Kidney (tissue), 14 donors: Measurements from ENCODE around the gene SLC13A2. TPM values are rescaled to one million over a fixed set of nuclear protein-coding genes. Genes with fewer than 3 reads are reported as not detected.

ENCODE experiments used
- DNase-seq, 5 donors: peaks; one replicate each; pipeline ENCODE4 v3.0.0-alpha.2; 2013 to 2020
- FAIRE-seq: peaks from 2 replicates; lab custom pipeline; 2012; peaks lifted over from hg19 to GRCh38; lab: Jason Lieb, UNC
- H3K27ac ChIP-seq, 2 donors: one replicate each; pipeline ENCODE4 v1.7.0; 2013; ENCODE audit warnings: low read depth in 2 of 2, low read length in 2 of 2, inconsistent platforms in 1 of 2
- H3K27me3 ChIP-seq: one replicate; pipeline ENCODE4 v1.7.1; 2013; ENCODE audit warnings: low read length, inconsistent platforms; ENCODE audit not compliant: control insufficient read depth, insufficient read depth
- H3K36me3 ChIP-seq, 3 donors: one replicate each; pipeline versions ENCODE4 v1.7.0 to v1.7.1; 2013; ENCODE audit warnings: low read length in 3 of 3, control low read depth in 1 of 3, inconsistent platforms in 1 of 3; ENCODE audit not compliant: insufficient read depth in 3 of 3, control insufficient read depth in 2 of 3
- H3K4me1 ChIP-seq, 3 donors: one replicate each; pipeline versions ENCODE4 v1.7.0 to v1.7.1; 2013; ENCODE audit warnings: low read length in 3 of 3, inconsistent platforms in 1 of 3, low read depth in 1 of 3; ENCODE audit not compliant: control insufficient read depth in 2 of 3, insufficient read depth in 2 of 3
- H3K4me3 ChIP-seq, 3 donors: one replicate each; pipeline versions ENCODE4 v1.7.0 to v1.8.1; 2013; ENCODE audit warnings: low read length in 3 of 3, control low read depth in 1 of 3, inconsistent platforms in 1 of 3
- H3K9ac ChIP-seq, 3 donors: one replicate each; pipeline versions ENCODE4 v1.7.0 to v1.7.1; 2013; ENCODE audit warnings: low read length in 3 of 3, control low read depth in 1 of 3, inconsistent platforms in 1 of 3
- H3K9me3 ChIP-seq, 3 donors: one replicate each; pipeline versions ENCODE4 v1.7.0 to v1.7.1; 2013; ENCODE audit warnings: low read length in 3 of 3, control low read depth in 1 of 3, inconsistent platforms in 1 of 3; ENCODE audit not compliant: control insufficient read depth in 2 of 3, insufficient read depth in 1 of 3
- intact Hi-C: fragments of 100-400 bp; cut with DNase I; formaldehyde crosslinking; loops from one replicate; pipeline ENCODE4 v1.11.1; 2022
- polyA plus RNA-seq: library from polyadenylated mRNA; stranded (reverse); fragments of 350-450 nt; fragmentation: Illumina TruSeq; extraction: RNeasy Lipid Tissue Mini Kit (QIAGEN cat#74804); gene quantifications from one replicate; pipeline ENCODE4 v1.2.3, GENCODE V29; 2014; ENCODE audit warnings: low read depth, low replicate concordance; ENCODE audit not compliant: insufficient read depth
- total RNA-seq: library from RNA; stranded (reverse); fragmentation: NEBNext Ultra II Directional; extraction: Animal tissue kit (Norgen Biotek cat#: 25700); gene quantifications from one replicate; pipeline ENCODE4 v1.2.1, GENCODE V29; 2021
- TF ChIP-seq, protein P1 (sequence below): IDR thresholded peaks from 3 replicates; pipeline ENCODE4 v1.5.1; 2012; ENCODE audit warnings: mild to moderate bottlenecking, moderate library complexity, borderline replicate concordance; ENCODE audit not compliant: insufficient read depth; ENCODE audit errors: extremely low read depth
- donor health status: control.
- donor health status: control.
- donor health status: control.
- donor health status: control.
- donor health status: control.
- donor health status: DM: yes; HTN: yes; CAD: no.
- donor health status: Normal renal cell carcinoma (clear cell type).

Gene SLC13A2
- total and polyA plus RNA-seq, 2 donors from 2014 or later: 1.1 to 69.0 TPM

DNA sequence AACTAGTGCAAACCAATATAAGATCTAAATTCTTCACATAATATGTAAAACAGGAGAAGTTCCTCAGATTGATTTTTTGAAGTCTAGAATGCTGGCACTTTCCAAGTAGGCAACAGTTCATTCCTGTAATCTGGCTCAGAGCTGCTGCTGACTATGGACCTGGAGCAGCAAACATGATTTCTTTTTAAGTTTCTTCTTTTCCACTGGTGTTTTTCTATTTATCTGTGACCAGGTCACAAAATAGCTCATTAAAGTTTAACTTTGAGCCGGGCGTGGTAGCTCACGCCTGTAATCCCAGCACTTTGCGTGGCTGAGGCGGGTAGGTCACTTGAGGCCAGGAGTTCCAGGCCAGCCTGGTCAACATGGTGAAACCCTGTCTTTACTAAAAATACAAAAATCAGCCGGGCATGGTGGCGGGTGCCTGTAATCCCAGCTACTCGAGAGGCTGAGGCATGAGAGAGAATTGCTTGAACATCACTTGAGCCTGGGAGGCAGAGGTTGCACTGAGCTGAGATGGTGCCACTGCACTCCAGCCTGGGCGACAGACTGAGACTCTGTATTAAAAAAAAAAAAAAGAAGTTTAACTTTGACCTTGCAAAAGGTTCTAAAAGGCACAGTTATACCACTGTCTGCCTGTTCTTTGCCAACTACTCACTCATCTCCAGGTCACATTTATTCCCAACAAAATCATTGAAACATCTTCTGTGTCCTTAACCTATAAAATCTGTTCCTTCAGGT, 29.4 kb upstream of the SLC13A2 start:
- no peaks in the 10 kb centered on the region for H3K4me1 ChIP-seq
- H3K4me3 ChIP-seq: no peak overlapping the region
- H3K9ac ChIP-seq: no peak overlapping the region
- H3K27ac ChIP-seq: no peak overlapping the region
- H3K9me3 ChIP-seq: no peaks in the 10 kb centered on the region
- no peak for FAIRE-seq
- DNase-seq: no peak
- TF ChIP-seq, protein P1, sequence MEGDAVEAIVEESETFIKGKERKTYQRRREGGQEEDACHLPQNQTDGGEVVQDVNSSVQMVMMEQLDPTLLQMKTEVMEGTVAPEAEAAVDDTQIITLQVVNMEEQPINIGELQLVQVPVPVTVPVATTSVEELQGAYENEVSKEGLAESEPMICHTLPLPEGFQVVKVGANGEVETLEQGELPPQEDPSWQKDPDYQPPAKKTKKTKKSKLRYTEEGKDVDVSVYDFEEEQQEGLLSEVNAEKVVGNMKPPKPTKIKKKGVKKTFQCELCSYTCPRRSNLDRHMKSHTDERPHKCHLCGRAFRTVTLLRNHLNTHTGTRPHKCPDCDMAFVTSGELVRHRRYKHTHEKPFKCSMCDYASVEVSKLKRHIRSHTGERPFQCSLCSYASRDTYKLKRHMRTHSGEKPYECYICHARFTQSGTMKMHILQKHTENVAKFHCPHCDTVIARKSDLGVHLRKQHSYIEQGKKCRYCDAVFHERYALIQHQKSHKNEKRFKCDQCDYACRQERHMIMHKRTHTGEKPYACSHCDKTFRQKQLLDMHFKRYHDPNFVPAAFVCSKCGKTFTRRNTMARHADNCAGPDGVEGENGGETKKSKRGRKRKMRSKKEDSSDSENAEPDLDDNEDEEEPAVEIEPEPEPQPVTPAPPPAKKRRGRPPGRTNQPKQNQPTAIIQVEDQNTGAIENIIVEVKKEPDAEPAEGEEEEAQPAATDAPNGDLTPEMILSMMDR: no peak
- H3K36me3 ChIP-seq: no peaks in the 10 kb centered on the region
- intact Hi-C loops: no loop called here
- H3K27me3 ChIP-seq: no peaks in the 10 kb centered on the region

DNA sequence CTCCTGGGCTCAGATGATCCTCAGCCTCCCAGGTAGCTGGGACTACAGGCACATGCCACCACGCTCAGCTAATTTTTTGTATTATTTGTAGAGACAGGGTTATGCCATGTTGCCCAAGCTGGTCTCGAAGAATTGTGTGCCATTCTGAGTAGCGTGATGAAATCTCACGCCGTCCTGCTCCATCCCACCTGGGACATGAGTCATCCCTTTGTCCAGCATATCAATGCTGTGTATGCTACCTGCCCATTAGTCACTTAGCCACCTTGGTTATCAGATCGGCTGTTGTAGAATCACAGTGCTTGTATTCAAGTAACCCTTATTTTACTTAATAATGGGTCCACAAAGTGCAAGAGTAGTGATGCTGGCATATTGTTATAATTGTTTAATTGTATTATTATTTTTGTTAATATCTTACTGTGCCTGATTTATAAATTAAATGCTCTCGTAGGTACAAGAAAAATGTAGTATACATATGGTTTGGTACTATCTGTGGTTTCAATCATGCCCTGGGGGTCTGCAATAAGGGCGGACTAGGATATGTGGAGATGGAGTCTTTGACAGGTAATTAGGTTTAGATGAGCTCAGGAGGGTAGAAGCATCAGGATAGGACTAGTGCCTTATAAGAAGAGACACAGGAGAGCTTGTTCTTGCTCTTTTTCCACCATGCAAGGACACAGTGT, 26.6 kb upstream of the SLC13A2 start:
- DNase-seq (no peak), FAIRE-seq (no peak)
- intact Hi-C loops: no loop called here
- Histone ChIP-seq H3K4me1 (no peaks in the 10 kb centered on the region), H3K27me3 (no peaks in the 10 kb centered on the region), H3K9ac (no peak overlapping the region), H3K9me3 (no peaks in the 10 kb centered on the region), H3K36me3 (no peaks in the 10 kb centered on the region), H3K4me3 (no peak overlapping the region), H3K27ac (no peak overlapping the region)
- TF ChIP-seq, protein P1: no peak

DNA sequence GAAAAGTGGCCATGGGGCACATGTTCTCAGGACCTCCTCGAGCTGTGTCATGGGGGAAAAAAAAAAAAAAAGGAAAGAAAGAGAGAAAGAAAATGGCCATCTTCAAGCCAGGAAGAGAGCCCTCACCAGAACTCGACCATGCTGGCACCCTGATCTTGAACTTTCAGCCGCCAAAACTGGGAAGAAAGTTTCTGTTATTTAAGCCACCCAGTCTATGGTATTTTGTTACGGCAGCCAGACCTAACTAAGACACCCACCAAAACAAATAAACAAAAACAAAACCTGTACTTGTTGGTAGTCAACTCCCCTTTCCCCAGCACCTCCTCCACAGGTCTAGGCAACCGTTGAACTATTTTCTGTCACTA, 26.1 kb upstream of the SLC13A2 start:
- Histone ChIP-seq H3K36me3 (no peaks in the 10 kb centered on the region), H3K9ac (no peak overlapping the region), H3K9me3 (no peaks in the 10 kb centered on the region), H3K4me3 (no peak overlapping the region), H3K27me3 (no peaks in the 10 kb centered on the region), H3K27ac (no peak overlapping the region), H3K4me1 (no peaks in the 10 kb centered on the region)
- TF ChIP-seq, protein P1: no peak
- intact Hi-C loops: no loop called here
- FAIRE-seq: no peak
- no peak for DNase-seq
